BJ (cell line): Measurements from ENCODE around the gene LCORL. TPM values are rescaled to one million over a fixed set of nuclear protein-coding genes. Genes with fewer than 3 reads are reported as not detected.

Source experiments
- CTCF ChIA-PET: fragments of 350-600 bp; formaldehyde crosslinking; extraction: SDS; loops from one replicate; lab custom pipeline; 2021; ENCODE audit warnings: antibody characterized with exemption, inconsistent platforms; lab: Yijun Ruan, JAX
- POLR2A ChIA-PET: fragments of 300-600 bp; sonication (Branson Sonifier 250); formaldehyde crosslinking; extraction: SDS; loops from one replicate; lab custom pipeline; 2021; ENCODE audit warnings: antibody characterized with exemption; lab: Charles Lee
- DNase-seq: peaks from one replicate; pipeline ENCODE4 v3.0.0-alpha.2; 2011; ENCODE audit warnings: low read depth
- H3K27me3 ChIP-seq: 2 replicates; pipeline ENCODE4 v1.6.0; 2011; ENCODE audit warnings: low read length; ENCODE audit not compliant: control insufficient read depth, insufficient read depth
- H3K36me3 ChIP-seq: 2 replicates; pipeline ENCODE4 v1.5.1; 2011; ENCODE audit warnings: low read length; ENCODE audit not compliant: control insufficient read depth, insufficient read depth
- H3K4me3 ChIP-seq: 2 replicates; pipeline ENCODE4 v1.5.1; 2011; ENCODE audit warnings: low read depth, mild to moderate bottlenecking, control low read depth, low read length
- CTCF ChIP-seq: IDR thresholded peaks from 2 replicates; pipeline ENCODE4 v1.5.1; 2011; ENCODE audit warnings: low read depth, mild to moderate bottlenecking, control low read depth, inconsistent platforms, low read length, moderate library complexity; ENCODE audit not compliant: insufficient read depth
- polyA plus RNA-seq: library from polyadenylated mRNA; depleted of rRNA; stranded (reverse); fragments of >200 nt; gene quantifications from 2 replicates; pipeline ENCODE4 v1.2.3, GENCODE V29; 2011

Gene LCORL
- polyA plus RNA-seq, 1 experiment: 2.0 TPM

GRCh38 chr4:17958181-17958580 is 63.4 kb downstream of the LCORL start:
- CTCF ChIA-PET: no interaction called here
- no peaks in the 10 kb centered on the region for H3K27me3 ChIP-seq
- no peak overlapping the region for H3K4me3 ChIP-seq
- H3K36me3 ChIP-seq: no peaks in the 10 kb centered on the region
- no peak for TF ChIP-seq CTCF
- no peak for DNase-seq
- POLR2A ChIA-PET: no interaction called here

- no peaks in the 10 kb centered on the region for H3K27me3 ChIP-seq
- no peak overlapping the region for H3K4me3 ChIP-seq
- no peak for TF ChIP-seq CTCF
- ChIA-PET POLR2A (no interaction called here), CTCF (no interaction called here)
- H3K36me3 ChIP-seq: no peaks in the 10 kb centered on the region
- DNase-seq: no peak
Measured at GRCh38 chr4:17957688-17958087, 63.9 kb downstream of the LCORL start.

GRCh38 chr4:17956245-17956644 is 65.3 kb downstream of the LCORL start:
- DNase-seq: no peak
- Histone ChIP-seq H3K36me3 (no peaks in the 10 kb centered on the region), H3K27me3 (no peaks in the 10 kb centered on the region), H3K4me3 (no peak overlapping the region)
- ChIA-PET CTCF (no interaction called here), POLR2A (no interaction called here)
- TF ChIP-seq CTCF: no peak

GRCh38 chr4:17945303-17945702 is 76.3 kb downstream of the LCORL start:
- CTCF ChIA-PET: no interaction called here

GRCh38 chr4:17941731-17942130 is 79.8 kb downstream of the LCORL start:
- CTCF ChIA-PET: interaction anchor here (0.7 to 1.1 kb wide), 2 partner anchors 13 to 1073 kb away, joined by 3 to 6 read pairs; no protein-coding TSS in a partner anchor
- no peak for DNase-seq
- Histone ChIP-seq H3K27me3 (no peaks in the 10 kb centered on the region), H3K36me3 (no peaks in the 10 kb centered on the region), H3K4me3 (no peak overlapping the region)
- POLR2A ChIA-PET: no interaction called here
- no peak for TF ChIP-seq CTCF

More at GRCh38 chr4:17945303-17945702, 76.3 kb downstream of the LCORL start:
- no peak for TF ChIP-seq CTCF
- no peak for DNase-seq
- no peak overlapping the region for H3K4me3 ChIP-seq
- POLR2A ChIA-PET: no interaction called here
- H3K27me3 ChIP-seq: no peaks in the 10 kb centered on the region
- no peaks in the 10 kb centered on the region for H3K36me3 ChIP-seq
